Psoas muscle (tissue), 8 donors: ENCODE data around the gene PDZD7. TPM values are rescaled to one million over a fixed set of nuclear protein-coding genes. Genes with fewer than 3 reads are reported as not detected.

Experiments used
- ATAC-seq, 4 donors: fragments of 200-7000 bp; cut with Tn5 transposase; one replicate each; pipeline ENCODE4 v1.9.1; 2020; ENCODE audit warnings: moderate library complexity in 3 of 4, mild to moderate bottlenecking in 2 of 4
- DNase-seq, 2 donors: peaks; one replicate each; pipeline ENCODE4 v3.0.0-alpha.2; 2020
- H3K27ac ChIP-seq: fragments of 200-600 bp; one replicate; pipeline ENCODE4 v1.8.0; 2022
- H3K27me3 ChIP-seq, 3 donors: fragments of 200-600 bp in 1 of 3; one replicate each; pipeline versions ENCODE4 v1.6.1 to v1.8.0; 2013 to 2022; ENCODE audit warnings: low read length in 2 of 3, mild to moderate bottlenecking in 2 of 3, moderate library complexity in 1 of 3; ENCODE audit not compliant: insufficient read depth in 3 of 3
- H3K36me3 ChIP-seq, 2 donors: fragments of 200-600 bp in 1 of 2; one replicate each; pipeline versions ENCODE4 v1.6.1 to v1.8.0; 2013 to 2022; ENCODE audit warnings: low read depth in 1 of 2, mild to moderate bottlenecking in 1 of 2, moderate library complexity in 1 of 2; ENCODE audit not compliant: insufficient read depth in 1 of 2
- H3K4me1 ChIP-seq: fragments of 200-600 bp; one replicate; pipeline ENCODE4 v1.8.0; 2022
- H3K4me3 ChIP-seq: fragments of 200-600 bp; one replicate; pipeline ENCODE4 v1.8.0; 2022; ENCODE audit warnings: mild to moderate bottlenecking
- H3K9me3 ChIP-seq: fragments of 200-600 bp; one replicate; pipeline ENCODE4 v1.8.0; 2022
- CTCF ChIP-seq: fragments of 200-600 bp; IDR thresholded peaks from one replicate; pipeline ENCODE4 v1.8.0; 2022; ENCODE audit warnings: antibody characterized with exemption
- WGBS, 3 donors: extraction: QIAGEN DNeasy Blood & Tissue Kit; methylation state at CpG; one replicate each; pipeline versions ENCODE4 v1.1.6 to v1.1.7; 2013; 5-methylcytosine and 5-hydroxymethylcytosine counted together
- intact Hi-C, 2 donors: fragments of 100-400 bp; cut with DNase I; formaldehyde crosslinking; loops; one replicate each; pipeline versions ENCODE4 v1.11.0 to v1.14.2; 2022
- polyA plus RNA-seq, 3 donors: library from polyadenylated mRNA; stranded (reverse); fragments of 200-250 nt; gene quantifications; one replicate each; pipeline ENCODE4 v1.2.3, GENCODE V29; 2013
- total RNA-seq, 4 donors: library from RNA; stranded (reverse); fragmentation: NEBNext Ultra II Directional in 2 of 4; extraction: Animal tissue kit (Norgen Biotek cat#: 25700) in 2 of 4; gene quantifications; one replicate each; pipeline versions ENCODE4 v1.2.1 to v1.2.4, GENCODE V29; 2021 to 2023
- donor health status: healthy with polysubstance abuse.
- donor health status: DM: no; HTN: no; CAD: no; lungs with moderate emphysema.
- donor health status: Bipolar disorder and iron deficiency.
- donor health status: healthy.
- donor health status: DM: yes; HTN: yes; CAD: no.
- donor health status: DM: no; HTN: no; CAD: no.
- donor health status: DM: no; HTN: no; CAD: no.
- donor health status: DM: yes; HTN: yes; CAD: no.

PDZD7 gene
- total and polyA plus RNA-seq, 7 donors = 0.04 to 0.54 (median 0.08) TPM; not detected in 2

DNA sequence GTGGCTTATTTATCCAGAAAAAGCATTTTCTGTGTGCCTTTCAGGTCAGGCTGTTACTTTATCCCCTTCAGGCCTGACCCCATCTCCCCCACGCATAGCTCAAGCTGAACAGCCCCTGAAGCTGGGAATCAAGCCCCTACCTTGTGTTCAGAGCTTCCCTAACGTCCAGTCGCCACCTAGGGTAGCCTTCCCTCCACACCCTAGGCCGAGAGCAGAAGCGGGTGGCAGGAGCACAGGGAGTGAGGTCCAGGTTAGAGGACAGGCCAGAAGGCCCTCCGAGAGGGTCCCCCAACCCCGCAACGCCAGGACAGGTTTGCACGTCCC, 62.1 kb downstream of the PDZD7 start:
- DNase-seq (no peak), ATAC-seq (peak in 3 of 4 donors; percentile 35 to 57 (median 42))
- H3K4me3 ChIP-seq = peak overlapping the region; percentile 71
- H3K27ac ChIP-seq = no peak overlapping the region
- 14 to 20% (median 16%) methylated on average over 9 of the region's 9 CpGs for WGBS, 3 donors
- H3K4me1 ChIP-seq = peaks cover 6% of the 10 kb centered on the region
- no peak for TF ChIP-seq CTCF
- H3K9me3 ChIP-seq = no peaks in the 10 kb centered on the region
- intact Hi-C loops = loop anchor here (2.0 to 10.0 kb wide), 2 partner anchors 46 kb away; no protein-coding TSS in a partner anchor
- peaks cover 3 to 27% of the 10 kb centered on the region in 2 donors for H3K36me3 ChIP-seq
- no peaks in the 10 kb centered on the region for H3K27me3 ChIP-seq

GRCh38 chr10:100968062-100968736, 62.7 kb downstream of the PDZD7 start:
- no peaks in the 10 kb centered on the region for H3K27me3 ChIP-seq
- H3K27ac ChIP-seq = no peak overlapping the region
- no peak for ATAC-seq
- WGBS, 3 donors = 74 to 87% (median 83%) methylated on average over 2 of the region's 2 CpGs
- no peak overlapping the region for H3K4me3 ChIP-seq
- no peak for TF ChIP-seq CTCF
- H3K36me3 ChIP-seq = peaks cover 3 to 33% of the 10 kb centered on the region in 2 donors
- H3K4me1 ChIP-seq = peaks cover 6% of the 10 kb centered on the region
- intact Hi-C loops = loop anchor here (2.0 to 10.0 kb wide), 2 partner anchors 47 kb away; no protein-coding TSS in a partner anchor
- H3K9me3 ChIP-seq = no peaks in the 10 kb centered on the region
- DNase-seq = no peak

- Histone ChIP-seq H3K9me3 (no peaks in the 10 kb centered on the region), H3K4me3 (no peak overlapping the region), H3K36me3 (peaks cover 8 to 42% of the 10 kb centered on the region in 2 donors), H3K4me1 (peaks cover 6% of the 10 kb centered on the region), H3K27me3 (no peaks in the 10 kb centered on the region), H3K27ac (no peak overlapping the region)
- 65 to 84% (median 83%) methylated on average over 2 of the region's 2 CpGs for WGBS, 3 donors
- no peak for TF ChIP-seq CTCF
- intact Hi-C loops = loop anchor here in 1 of 2 donors (10.0 kb wide), 1 partner anchor 47 kb away; no protein-coding TSS in a partner anchor
- ATAC-seq = no peak
- no peak for DNase-seq
These were observed 63.6 kb downstream of the PDZD7 start for GRCh38 chr10:100967332-100967731.

DNA sequence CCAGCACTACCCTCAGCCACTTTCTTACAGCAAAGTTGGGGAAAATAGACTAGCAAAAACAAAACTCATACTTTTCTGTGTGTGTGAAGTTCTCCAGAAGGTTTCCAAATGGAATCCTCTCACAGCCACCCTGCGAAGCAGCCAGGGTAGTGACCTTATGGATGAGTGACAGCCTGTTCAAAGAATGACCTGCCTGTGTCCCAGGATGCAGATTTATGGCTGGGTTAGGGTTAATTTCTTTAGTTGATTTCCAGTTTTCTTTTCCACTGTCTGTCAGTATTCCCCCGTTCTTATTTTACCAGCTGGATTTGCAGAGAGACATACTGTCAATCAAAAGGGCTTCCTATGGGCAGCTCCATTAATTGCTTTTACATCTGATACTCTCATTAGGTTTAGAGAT, 64.0 kb downstream of the PDZD7 start:
- DNase-seq (no peak), ATAC-seq (no peak)
- 51 to 64% (median 53%) methylated on average over 2 of the region's 2 CpGs for WGBS, 3 donors
- intact Hi-C loops = loop anchor here in 1 of 2 donors (10.0 kb wide), 1 partner anchor 48 kb away; no protein-coding TSS in a partner anchor
- H3K9me3 ChIP-seq = no peaks in the 10 kb centered on the region
- no peak overlapping the region for H3K27ac ChIP-seq
- no peak overlapping the region for H3K4me3 ChIP-seq
- TF ChIP-seq CTCF = no peak
- H3K27me3 ChIP-seq = no peaks in the 10 kb centered on the region
- peaks cover 6% of the 10 kb centered on the region for H3K4me1 ChIP-seq
- H3K36me3 ChIP-seq = peaks cover 8 to 46% of the 10 kb centered on the region in 2 donors
